C4-2B (cell line): ENCODE results near the gene ANKRD61.

Experiments
- CTCF ChIP-seq: fragments of 450-650 bp; conservative IDR thresholded peaks from 2 replicates; pipeline ENCODE4 v1.5.1; 2017; ENCODE audit warnings: mild to moderate bottlenecking
- ZFX ChIP-seq: fragments of 450-650 bp; IDR thresholded peaks from 2 replicates; pipeline ENCODE4 v1.6.1; 2017

- no peak; the same call in 1 of the 2 replicates for TF ChIP-seq CTCF
- no peak for TF ChIP-seq ZFX
These were observed 4.3 kb upstream of the ANKRD61 start for GRCh38 chr7:6026820-6027311.
